HEK293 (cell line): ENCODE results near the gene NCKAP5L.

Experiments
- CTCF ChIA-PET: fragments of 350-600 bp; formaldehyde crosslinking; extraction: SDS; loops from one replicate; lab custom pipeline; 2021; ENCODE audit warnings: antibody characterized with exemption; lab: Yijun Ruan, JAX
- POLR2A ChIA-PET: fragments of 300-600 bp; formaldehyde crosslinking; extraction: SDS; loops from one replicate; lab custom pipeline; 2020; ENCODE audit warnings: antibody characterized with exemption, inconsistent platforms; lab: Yijun Ruan, JAX
- H3K27ac ChIP-seq: fragments of 200-500 bp; sonication (Bioruptor generic); 2 replicates; pipeline ENCODE4 v1.5.1; 2014; ENCODE audit warnings: low read depth, low read length, control low read depth, inconsistent platforms; ENCODE audit errors: extremely low read depth
- H3K36me3 ChIP-seq, 2 experiments: fragments of 200-500 bp in 1 of 2; sonication (Bioruptor generic) in 1 of 2; 1 replicate in 1 of 2; 2 replicates in 1 of 2; pipeline ENCODE4 v1.5.1; 2014 to 2017; ENCODE audit warnings: inconsistent platforms in 2 of 2, low read length in 2 of 2; ENCODE audit not compliant: control insufficient read depth in 2 of 2, insufficient read depth in 1 of 2
- H3K4me1 ChIP-seq: fragments of 200-500 bp; sonication (Bioruptor generic); 2 replicates; pipeline ENCODE4 v1.5.1; 2014; ENCODE audit warnings: mild to moderate bottlenecking, low read length, inconsistent platforms; ENCODE audit not compliant: control insufficient read depth, insufficient read depth
- H3K4me3 ChIP-seq: 2 replicates; pipeline ENCODE4 v1.5.1; 2011; ENCODE audit warnings: low read depth, mild to moderate bottlenecking, control low read depth, low read length, moderate library complexity
- H3K9me3 ChIP-seq: fragments of 200-500 bp; sonication (Bioruptor generic); 2 replicates; pipeline ENCODE4 v1.5.1; 2014; ENCODE audit warnings: low read depth, low read length, inconsistent platforms; ENCODE audit not compliant: control insufficient read depth, insufficient read depth
- HIC1 ChIP-seq: fragments of 450-650 bp; formaldehyde crosslinking; IDR thresholded peaks from 2 replicates; pipeline ENCODE4 v1.5.1; 2016; ENCODE audit warnings: missing biosample characterization, missing genetic modification characterization
- HOXA7 ChIP-seq: sonication (generic); formaldehyde crosslinking; IDR thresholded peaks from 2 replicates; pipeline ENCODE4 v1.8.1; 2022; ENCODE audit warnings: missing genetic modification reagents, borderline replicate concordance
- KLF10 ChIP-seq: fragments of 450-650 bp; IDR thresholded peaks from 2 replicates; pipeline ENCODE4 v1.5.1; 2018; ENCODE audit warnings: missing biosample characterization, mild to moderate bottlenecking, missing genetic modification characterization
- KLF9 ChIP-seq: fragments of 450-650 bp; formaldehyde crosslinking; IDR thresholded peaks from 2 replicates; pipeline ENCODE4 v1.5.1; 2016; ENCODE audit warnings: missing biosample characterization, missing genetic modification characterization, low read depth
- MYNN ChIP-seq: fragments of 450-650 bp; formaldehyde crosslinking; IDR thresholded peaks from 2 replicates; pipeline ENCODE4 v1.5.1; 2016; ENCODE audit warnings: missing biosample characterization, missing genetic modification characterization, borderline replicate concordance
- TRIM28 ChIP-seq: IDR thresholded peaks from 2 replicates; pipeline ENCODE4 v1.6.1; 2011; ENCODE audit warnings: low read length, control low read depth, borderline replicate concordance
- ZBTB11 ChIP-seq: fragments of 450-650 bp; formaldehyde crosslinking; conservative IDR thresholded peaks from 2 replicates; pipeline ENCODE4 v1.5.1; 2016; ENCODE audit warnings: low read depth, missing biosample characterization, missing genetic modification characterization
- ZBTB17 ChIP-seq: fragments of 450-650 bp; formaldehyde crosslinking; IDR thresholded peaks from 2 replicates; pipeline ENCODE4 v1.5.1; 2016; ENCODE audit warnings: missing biosample characterization, missing genetic modification characterization
- ZBTB6 ChIP-seq: fragments of 450-650 bp; formaldehyde crosslinking; IDR thresholded peaks from 2 replicates; pipeline ENCODE4 v1.5.1; 2017; ENCODE audit warnings: missing biosample characterization, missing genetic modification characterization
- ZNF138 ChIP-seq: fragments of 450-650 bp; formaldehyde crosslinking; IDR thresholded peaks from 2 replicates; pipeline ENCODE4 v1.5.1; 2016; ENCODE audit warnings: missing biosample characterization, missing genetic modification characterization, borderline replicate concordance
- ZNF140 ChIP-seq: fragments of 450-650 bp; formaldehyde crosslinking; IDR thresholded peaks from 2 replicates; pipeline ENCODE4 v1.5.1; 2016; ENCODE audit warnings: missing biosample characterization, missing genetic modification characterization
- ZNF174 ChIP-seq: fragments of 450-650 bp; formaldehyde crosslinking; IDR thresholded peaks from 2 replicates; pipeline ENCODE4 v1.5.0; 2017; ENCODE audit warnings: missing biosample characterization, mild to moderate bottlenecking, missing genetic modification characterization
- ZNF18 ChIP-seq: fragments of 450-650 bp; formaldehyde crosslinking; IDR thresholded peaks from 2 replicates; pipeline ENCODE4 v1.5.1; 2016; ENCODE audit warnings: missing biosample characterization, missing genetic modification characterization
- ZNF248 ChIP-seq: fragments of 450-650 bp; formaldehyde crosslinking; IDR thresholded peaks from 2 replicates; pipeline ENCODE4 v1.5.1; 2017; ENCODE audit warnings: missing biosample characterization, missing genetic modification characterization
- ZNF324 ChIP-seq: fragments of 450-650 bp; formaldehyde crosslinking; IDR thresholded peaks from 2 replicates; pipeline ENCODE4 v1.5.1; 2016; ENCODE audit warnings: missing biosample characterization, missing genetic modification characterization
- ZNF341 ChIP-seq: fragments of 450-650 bp; formaldehyde crosslinking; IDR thresholded peaks from 2 replicates; pipeline ENCODE4; 2016; ENCODE audit warnings: low read depth, missing biosample characterization, missing genetic modification characterization
- ZNF366 ChIP-seq: fragments of 450-650 bp; formaldehyde crosslinking; conservative IDR thresholded peaks from 2 replicates; pipeline ENCODE4 v1.5.1; 2016; ENCODE audit warnings: missing biosample characterization, missing genetic modification characterization
- ZNF473 ChIP-seq: fragments of 450-650 bp; formaldehyde crosslinking; IDR thresholded peaks from 2 replicates; pipeline ENCODE4 v1.5.1; 2017; ENCODE audit warnings: missing biosample characterization, missing genetic modification characterization
- ZNF488 ChIP-seq: fragments of 450-650 bp; formaldehyde crosslinking; IDR thresholded peaks from 2 replicates; pipeline ENCODE4 v1.5.1; 2016; ENCODE audit warnings: missing biosample characterization, missing genetic modification characterization
- ZNF654 ChIP-seq: fragments of 450-650 bp; formaldehyde crosslinking; IDR thresholded peaks from 2 replicates; pipeline ENCODE4 v1.5.1; 2016; ENCODE audit warnings: low read depth, missing biosample characterization, missing genetic modification characterization
- ZNF664 ChIP-seq: fragments of 450-650 bp; formaldehyde crosslinking; IDR thresholded peaks from 2 replicates; pipeline ENCODE4 v1.5.1; 2016; ENCODE audit warnings: missing biosample characterization, missing genetic modification characterization
- ZNF704 ChIP-seq: fragments of 450-650 bp; formaldehyde crosslinking; IDR thresholded peaks from 2 replicates; pipeline ENCODE4 v1.5.1; 2016; ENCODE audit warnings: missing biosample characterization, missing genetic modification characterization
- ZNF776 ChIP-seq: fragments of 450-650 bp; formaldehyde crosslinking; IDR thresholded peaks from 2 replicates; pipeline ENCODE4 v1.5.0; 2017; ENCODE audit warnings: missing biosample characterization, missing genetic modification characterization, borderline replicate concordance
- ZNF777 ChIP-seq: fragments of 450-650 bp; formaldehyde crosslinking; IDR thresholded peaks from 2 replicates; pipeline ENCODE4 v1.5.1; 2017; ENCODE audit warnings: missing biosample characterization, missing genetic modification characterization, borderline replicate concordance
- ZSCAN5A ChIP-seq: fragments of 450-650 bp; formaldehyde crosslinking; IDR thresholded peaks from 2 replicates; pipeline ENCODE4 v1.5.1; 2016; ENCODE audit warnings: missing biosample characterization, missing genetic modification characterization

The NCKAP5L gene

GRCh38 chr12:49804821-49805220, 23.4 kb downstream of the NCKAP5L start (continued):
- TF ChIP-seq ZNF18 (no peak), HOXA7 (CRISPR knock-in tag) (no peak), ZBTB6 (no peak), ZNF174 (tag by site-specific recombination) (no peak), ZSCAN5A (no peak), ZNF366 (tag by site-specific recombination) (no peak), ZNF777 (tag by site-specific recombination) (no peak)

- H3K4me1 ChIP-seq = no peaks in the 10 kb centered on the region
- H3K27ac ChIP-seq = no peak overlapping the region
- H3K36me3 ChIP-seq = peaks cover 0 to 79% of the 10 kb centered on the region in 2 experiments; a peak in 2 of 3 replicates
- CTCF ChIA-PET = interaction anchor here (0.6 to 1.0 kb wide), 2 partner anchors 26 to 41 kb away, joined by 3 to 8 read pairs; no protein-coding TSS in a partner anchor
- H3K9me3 ChIP-seq = no peaks in the 10 kb centered on the region
- no peak overlapping the region for H3K4me3 ChIP-seq
- POLR2A ChIA-PET = interaction anchor here (1.9 kb wide), 1 partner anchor 24 kb away, joined by 10 read pairs; the partner anchor contains the start of gene NCKAP5L
- no peak for TF ChIP-seq ZNF140 (tag by site-specific recombination)
- no peak for TF ChIP-seq ZNF654 (tag by site-specific recombination)
- no peak for TF ChIP-seq ZNF248 (tag by site-specific recombination)
- no peak for TF ChIP-seq KLF10 (tag by site-specific recombination)
- TF ChIP-seq ZNF776 = no peak
- TF ChIP-seq MYNN (tag by site-specific recombination) = no peak
- no peak for TF ChIP-seq ZBTB11 (tag by site-specific recombination)
- no peak for TF ChIP-seq HIC1 (tag by site-specific recombination)
- no peak for TF ChIP-seq ZNF488 (tag by site-specific recombination)
- no peak for TF ChIP-seq ZNF664 (tag by site-specific recombination)
- TF ChIP-seq ZNF473 = no peak
- no peak for TF ChIP-seq ZBTB17
- TF ChIP-seq ZNF138 (tag by site-specific recombination) = no peak
- no peak for TF ChIP-seq ZNF341 (tag by site-specific recombination)
- TF ChIP-seq ZNF324 (tag by site-specific recombination) = no peak
- TF ChIP-seq TRIM28 = no peak
- TF ChIP-seq KLF9 = no peak
- TF ChIP-seq ZNF704 = no peak
Observed at GRCh38 chr12:49803693-49804450, 24.3 kb downstream of the NCKAP5L start.
